ENCODE results near the gene PRLH.

Gene PRLH

GRCh38 chr2:237574894-237575868 lies 8.8 kb downstream of the PRLH start:
- H3K4me1 ChIP-seq (ENCODE audit: control insufficient read depth, insufficient read depth, low read length, poor library complexity, severe bottlenecking) = peaks cover 14% of the 10 kb centered on the region
- no peak overlapping the region for H3K4me3 ChIP-seq (ENCODE audit: extremely low read depth, insufficient read depth, low read length, poor library complexity, severe bottlenecking)
- 83 to 84% methylated on average over 19 to 22 of the region's 25 CpGs for WGBS, 2 experiments (ENCODE audit: insufficient coverage in 2 of 2)
- no peaks in the 10 kb centered on the region for H3K9me3 ChIP-seq (ENCODE audit: control insufficient read depth, low read length)
- no peak overlapping the region for H3K27ac ChIP-seq (ENCODE audit: low read depth, low read length, severe bottlenecking)
- no peaks in the 10 kb centered on the region for H3K36me3 ChIP-seq (ENCODE audit: control insufficient read depth, insufficient read depth, low read length)

GRCh38 chr2:237575869-237576862 lies 9.8 kb downstream of the PRLH start:
- H3K36me3 ChIP-seq (ENCODE audit: control insufficient read depth, insufficient read depth, low read length) = no peaks in the 10 kb centered on the region
- WGBS, 2 experiments (ENCODE audit: insufficient coverage in 2 of 2) = 91% methylated on average over 18 to 27 of the region's 27 CpGs
- no peaks in the 10 kb centered on the region for H3K9me3 ChIP-seq (ENCODE audit: control insufficient read depth, low read length)
- no peak overlapping the region for H3K4me3 ChIP-seq (ENCODE audit: extremely low read depth, insufficient read depth, low read length, poor library complexity, severe bottlenecking)
- H3K4me1 ChIP-seq (ENCODE audit: control insufficient read depth, insufficient read depth, low read length, poor library complexity, severe bottlenecking) = peaks cover 14% of the 10 kb centered on the region
- H3K27ac ChIP-seq (ENCODE audit: low read depth, low read length, severe bottlenecking) = no peak overlapping the region

- 80 to 90% methylated on average over 2 to 9 of the region's 9 CpGs for WGBS, 2 experiments (ENCODE audit: insufficient coverage in 2 of 2)
- no peaks in the 10 kb centered on the region for H3K9me3 ChIP-seq (ENCODE audit: control insufficient read depth, low read length)
- H3K4me1 ChIP-seq (ENCODE audit: control insufficient read depth, insufficient read depth, low read length, poor library complexity, severe bottlenecking) = peaks cover 20% of the 10 kb centered on the region
- no peak overlapping the region for H3K27ac ChIP-seq (ENCODE audit: low read depth, low read length, severe bottlenecking)
- H3K4me3 ChIP-seq (ENCODE audit: extremely low read depth, insufficient read depth, low read length, poor library complexity, severe bottlenecking) = no peak overlapping the region
- H3K36me3 ChIP-seq (ENCODE audit: control insufficient read depth, insufficient read depth, low read length) = no peaks in the 10 kb centered on the region
Observed at GRCh38 chr2:237576974-237577373, 10.6 kb downstream of the PRLH start.

- no peak overlapping the region for H3K27ac ChIP-seq (ENCODE audit: low read depth, low read length, severe bottlenecking)
- H3K36me3 ChIP-seq (ENCODE audit: control insufficient read depth, insufficient read depth, low read length) = no peaks in the 10 kb centered on the region
- WGBS, 2 experiments (ENCODE audit: insufficient coverage in 2 of 2) = 98 to 100% methylated on average over 8 of the region's 10 CpGs
- no peak overlapping the region for H3K4me3 ChIP-seq (ENCODE audit: extremely low read depth, insufficient read depth, low read length, poor library complexity, severe bottlenecking)
- no peaks in the 10 kb centered on the region for H3K9me3 ChIP-seq (ENCODE audit: control insufficient read depth, low read length)
- H3K4me1 ChIP-seq (ENCODE audit: control insufficient read depth, insufficient read depth, low read length, poor library complexity, severe bottlenecking) = peaks cover 19% of the 10 kb centered on the region
Observed at GRCh38 chr2:237577458-237577857, 11.1 kb downstream of the PRLH start.

- 92 to 93% methylated on average over 22 to 24 of the region's 26 CpGs for WGBS, 2 experiments (ENCODE audit: insufficient coverage in 2 of 2)
- Histone ChIP-seq H3K4me1 (ENCODE audit: control insufficient read depth, insufficient read depth, low read length, poor library complexity, severe bottlenecking) (peaks cover 16% of the 10 kb centered on the region), H3K4me3 (ENCODE audit: extremely low read depth, insufficient read depth, low read length, poor library complexity, severe bottlenecking) (no peak overlapping the region), H3K36me3 (ENCODE audit: control insufficient read depth, insufficient read depth, low read length) (no peaks in the 10 kb centered on the region), H3K27ac (ENCODE audit: low read depth, low read length, severe bottlenecking) (no peak overlapping the region), H3K9me3 (ENCODE audit: control insufficient read depth, low read length) (no peaks in the 10 kb centered on the region)
Observed at GRCh38 chr2:237577956-237578870, 11.8 kb downstream of the PRLH start.

GRCh38 chr2:237581326-237581725 lies 15.0 kb downstream of the PRLH start:
- no peaks in the 10 kb centered on the region for H3K36me3 ChIP-seq (ENCODE audit: control insufficient read depth, insufficient read depth, low read length)
- no CpG with 5 or more reads among the region's 6 CpGs for WGBS, 2 experiments (ENCODE audit: insufficient coverage in 2 of 2)

GRCh38 chr2:237581751-237582746 lies 15.7 kb downstream of the PRLH start:
- Histone ChIP-seq H3K4me1 (ENCODE audit: control insufficient read depth, insufficient read depth, low read length, poor library complexity, severe bottlenecking) (peaks cover 11% of the 10 kb centered on the region), H3K36me3 (ENCODE audit: control insufficient read depth, insufficient read depth, low read length) (no peaks in the 10 kb centered on the region), H3K4me3 (ENCODE audit: extremely low read depth, insufficient read depth, low read length, poor library complexity, severe bottlenecking) (no peak overlapping the region), H3K9me3 (ENCODE audit: control insufficient read depth, low read length) (peaks cover under 1% of the 10 kb centered on the region), H3K27ac (ENCODE audit: low read depth, low read length, severe bottlenecking) (no peak overlapping the region)
- WGBS, 2 experiments (ENCODE audit: insufficient coverage in 2 of 2) = 34 to 47% methylated on average over 25 of the region's 25 CpGs

More at GRCh38 chr2:237581326-237581725, 15.0 kb downstream of the PRLH start:
- Histone ChIP-seq H3K4me1 (ENCODE audit: control insufficient read depth, insufficient read depth, low read length, poor library complexity, severe bottlenecking) (peaks cover 11% of the 10 kb centered on the region), H3K9me3 (ENCODE audit: control insufficient read depth, low read length) (no peaks in the 10 kb centered on the region), H3K27ac (ENCODE audit: low read depth, low read length, severe bottlenecking) (no peak overlapping the region), H3K4me3 (ENCODE audit: extremely low read depth, insufficient read depth, low read length, poor library complexity, severe bottlenecking) (no peak overlapping the region)

GRCh38 chr2:237583385-237584295 lies 17.3 kb downstream of the PRLH start:
- H3K27ac ChIP-seq (ENCODE audit: low read depth, low read length, severe bottlenecking) = no peak overlapping the region
- 90 to 91% methylated on average over 13 of the region's 19 CpGs for WGBS, 2 experiments (ENCODE audit: insufficient coverage in 2 of 2)
- H3K9me3 ChIP-seq (ENCODE audit: control insufficient read depth, low read length) = peaks cover 12% of the 10 kb centered on the region
- H3K4me3 ChIP-seq (ENCODE audit: extremely low read depth, insufficient read depth, low read length, poor library complexity, severe bottlenecking) = no peak overlapping the region
- H3K4me1 ChIP-seq (ENCODE audit: control insufficient read depth, insufficient read depth, low read length, poor library complexity, severe bottlenecking) = peaks cover 11% of the 10 kb centered on the region
- no peaks in the 10 kb centered on the region for H3K36me3 ChIP-seq (ENCODE audit: control insufficient read depth, insufficient read depth, low read length)

Data from mesodermal cell (in vitro differentiated cells).